HG02973 (cell line): ENCODE measurements around the gene VSIG10L2.

Experiments
- ATAC-seq: cut with Tn5 transposase; IDR thresholded peaks from one replicate; pipeline ENCODE4 v1.9.1; 2021; ENCODE audit warnings: moderate library complexity; ENCODE audit not compliant: unreplicated experiment

Gene VSIG10L2

GRCh38 chr11:125929445-125930075, 16.3 kb upstream of the VSIG10L2 start:
- ATAC-seq: no peak

GRCh38 chr11:125930076-125930450, 15.8 kb upstream of the VSIG10L2 start:
- no peak for ATAC-seq

DNA sequence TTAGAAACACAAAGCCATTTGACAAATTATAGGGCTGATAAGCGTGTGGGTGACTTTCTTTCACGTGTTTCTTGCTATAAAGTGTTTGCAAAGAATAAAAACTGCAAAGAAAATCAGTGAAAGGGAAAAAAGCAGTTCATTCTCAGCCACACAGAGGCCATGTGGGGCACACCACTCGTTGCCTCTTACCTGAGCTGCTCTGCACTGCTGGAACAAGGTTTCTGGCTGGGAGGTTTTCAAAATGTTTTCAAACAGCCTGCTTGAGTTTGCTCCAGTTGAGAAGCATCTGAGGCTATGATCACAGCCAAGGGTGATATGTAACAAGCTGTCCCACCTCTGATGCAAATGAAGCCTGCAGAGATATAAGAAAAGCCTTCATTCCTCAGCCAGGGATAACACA, 14.7 kb upstream of the VSIG10L2 start:
- ATAC-seq: no peak

GRCh38 chr11:125931668-125932067, 14.2 kb upstream of the VSIG10L2 start:
- ATAC-seq: no peak

- ATAC-seq: no peak
Observed at GRCh38 chr11:125932301-125932700, 13.5 kb upstream of the VSIG10L2 start.

DNA sequence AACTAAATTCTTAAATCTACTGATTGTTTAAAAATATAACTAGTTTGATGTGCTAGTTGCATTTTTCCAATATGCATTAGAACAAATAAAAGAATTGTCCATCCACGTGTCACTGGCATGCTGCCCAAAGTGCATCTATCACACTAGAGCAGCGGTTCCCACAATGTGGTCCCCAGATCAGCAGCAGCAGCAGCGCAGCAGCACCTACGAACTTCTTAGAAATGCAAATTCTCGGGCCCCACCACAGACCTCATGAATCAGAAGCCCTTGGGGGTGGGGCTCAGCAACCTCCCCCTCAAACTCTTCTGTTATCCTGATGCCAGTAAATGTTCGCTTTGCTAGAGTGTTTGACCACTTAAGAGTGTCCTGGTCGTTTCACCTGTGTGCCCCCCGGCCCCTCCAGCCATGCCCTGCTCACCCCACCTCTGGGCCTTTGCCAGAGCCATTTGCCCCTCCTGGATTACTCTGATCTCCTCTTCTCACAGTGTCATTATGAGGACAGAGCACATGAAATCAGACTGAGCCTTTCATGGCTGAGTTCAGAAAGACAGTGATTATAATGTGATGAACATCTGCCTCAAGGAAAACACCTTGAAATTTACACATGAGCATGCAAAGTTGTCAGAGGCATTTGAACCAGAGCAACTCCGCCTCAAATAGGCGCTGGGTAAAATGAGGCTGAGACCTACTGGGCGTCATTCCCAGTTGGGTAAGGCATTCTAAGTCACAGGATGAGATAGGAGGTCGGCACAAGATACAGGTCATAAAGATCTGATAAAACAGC, 12.6 kb upstream of the VSIG10L2 start:
- ATAC-seq: no peak

- no peak for ATAC-seq
Observed at GRCh38 chr11:125934473-125934872, 11.4 kb upstream of the VSIG10L2 start.

DNA sequence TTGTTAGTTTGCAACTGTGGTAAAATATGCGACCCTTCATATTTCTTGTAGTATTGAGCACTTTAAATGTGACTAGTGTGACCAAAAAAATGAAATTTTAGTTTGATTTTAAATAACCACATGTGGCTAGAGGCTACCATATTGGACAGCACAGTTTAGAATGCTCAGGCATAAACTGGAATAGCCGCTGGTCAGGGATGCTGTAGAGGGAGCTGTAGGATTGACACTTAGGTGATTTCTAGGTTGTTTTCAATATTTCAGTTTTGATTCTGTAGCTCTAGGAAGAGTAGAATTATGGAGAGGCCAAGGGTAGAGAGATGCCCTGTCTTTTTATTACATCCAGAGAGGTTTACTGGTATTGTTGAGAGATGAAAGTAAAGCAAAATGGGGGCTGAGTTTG, 10.8 kb upstream of the VSIG10L2 start:
- no peak for ATAC-seq

GRCh38 chr11:125935618-125936199, 10.1 kb upstream of the VSIG10L2 start:
- ATAC-seq: no peak

GRCh38 chr11:125938418-125938817, 7.4 kb upstream of the VSIG10L2 start:
- no peak for ATAC-seq

- no peak for ATAC-seq
Observed at GRCh38 chr11:125939081-125939521, 6.7 kb upstream of the VSIG10L2 start.

- no peak for ATAC-seq
Observed at GRCh38 chr11:125940145-125940544, 5.7 kb upstream of the VSIG10L2 start.

DNA sequence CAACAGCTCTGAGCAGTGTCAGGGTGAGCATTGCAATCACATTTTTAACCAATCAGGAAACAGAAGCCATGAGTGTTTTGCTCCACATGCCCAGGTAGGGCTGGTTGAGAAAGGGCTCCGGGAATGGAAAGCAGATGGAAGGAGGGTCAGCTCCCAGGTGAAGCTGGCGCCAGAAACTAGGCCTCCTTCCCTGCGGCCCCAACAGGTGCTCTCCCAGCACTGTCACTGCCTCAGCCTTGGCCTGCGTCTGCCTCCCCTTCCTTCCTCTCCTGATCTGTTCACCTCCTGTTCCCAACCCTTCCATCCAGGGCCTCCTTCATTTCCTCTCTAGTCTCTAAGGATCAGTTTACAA, 4.6 kb upstream of the VSIG10L2 start:
- no peak for ATAC-seq

DNA sequence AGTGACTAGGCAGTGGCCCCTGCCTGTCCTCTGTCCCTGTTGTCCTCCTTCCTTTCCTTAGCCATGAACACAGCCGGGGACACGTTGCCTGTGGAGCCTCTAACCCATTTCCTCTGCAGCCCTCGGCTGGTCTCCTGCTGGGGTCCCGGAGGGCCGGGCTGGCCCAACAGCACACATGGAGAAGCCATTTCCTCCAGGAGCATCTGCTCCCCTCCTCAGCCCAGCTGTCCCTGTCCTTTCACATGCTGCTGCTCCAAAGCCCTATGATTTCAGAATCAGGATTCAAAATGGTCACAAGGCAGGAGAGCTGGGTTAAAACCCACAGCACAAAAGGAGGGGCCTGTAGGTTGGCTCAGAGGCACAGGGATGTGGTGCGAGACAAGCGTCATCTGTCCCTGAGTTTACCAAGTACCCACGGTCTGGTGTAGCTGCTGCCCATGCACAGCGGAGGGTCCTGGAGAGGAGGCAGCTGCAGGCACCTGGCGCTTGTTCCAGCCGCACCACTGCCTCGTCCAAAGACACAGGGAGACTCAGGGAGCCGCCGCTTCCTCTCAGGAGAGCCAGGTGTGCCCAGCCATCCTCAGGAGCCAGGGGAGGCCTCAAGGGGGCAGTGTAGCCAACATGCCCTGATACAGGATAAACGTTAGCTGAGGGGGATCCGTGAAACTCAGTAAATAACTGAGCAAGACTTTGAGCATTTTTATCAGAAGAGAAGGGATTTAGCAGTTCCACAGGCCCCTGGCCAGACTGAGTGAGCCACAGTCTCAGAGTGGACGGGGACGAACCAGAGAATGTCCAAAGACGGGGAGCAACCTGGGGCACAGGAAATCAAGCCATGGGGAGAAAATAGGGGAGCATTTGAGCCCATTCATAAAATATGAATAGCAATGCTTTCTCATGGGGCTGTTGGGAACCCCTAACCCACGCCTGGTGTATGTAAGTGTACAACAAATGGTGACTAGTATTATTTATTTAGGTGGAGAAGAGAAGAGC, 3.9 kb upstream of the VSIG10L2 start:
- ATAC-seq: no peak

DNA sequence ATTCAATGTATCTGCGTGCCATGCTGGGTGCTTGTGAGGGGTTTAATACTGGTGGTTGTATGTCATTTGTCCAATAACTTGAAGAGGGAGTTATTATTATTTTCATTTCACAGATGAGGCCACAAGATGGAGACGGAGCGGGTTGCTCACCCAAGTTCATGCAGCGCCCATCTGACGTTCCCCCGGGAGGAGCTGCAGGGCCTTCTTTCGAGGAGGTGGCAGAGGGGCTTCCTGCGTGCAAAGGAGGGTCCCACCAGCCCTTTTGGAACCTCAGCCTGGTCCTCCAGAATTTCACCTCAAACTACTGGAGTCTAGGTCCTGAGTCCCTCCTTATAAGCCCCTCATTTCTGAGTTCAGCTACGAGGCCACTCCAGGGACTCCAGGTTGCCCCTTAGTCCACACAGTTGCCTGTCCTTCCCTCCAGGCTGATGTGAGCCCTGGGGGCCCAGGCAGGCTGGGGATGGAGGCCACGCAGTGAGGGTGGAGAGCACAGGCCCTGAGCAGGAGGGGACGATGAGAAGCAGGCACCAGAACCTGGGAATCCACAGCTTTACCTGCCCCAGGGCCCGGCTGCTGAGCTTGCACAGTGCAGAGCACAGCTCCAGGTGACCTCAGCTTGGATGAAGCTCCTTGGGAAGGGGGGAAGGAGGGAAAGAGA, 2.9 kb upstream of the VSIG10L2 start:
- no peak for ATAC-seq

DNA sequence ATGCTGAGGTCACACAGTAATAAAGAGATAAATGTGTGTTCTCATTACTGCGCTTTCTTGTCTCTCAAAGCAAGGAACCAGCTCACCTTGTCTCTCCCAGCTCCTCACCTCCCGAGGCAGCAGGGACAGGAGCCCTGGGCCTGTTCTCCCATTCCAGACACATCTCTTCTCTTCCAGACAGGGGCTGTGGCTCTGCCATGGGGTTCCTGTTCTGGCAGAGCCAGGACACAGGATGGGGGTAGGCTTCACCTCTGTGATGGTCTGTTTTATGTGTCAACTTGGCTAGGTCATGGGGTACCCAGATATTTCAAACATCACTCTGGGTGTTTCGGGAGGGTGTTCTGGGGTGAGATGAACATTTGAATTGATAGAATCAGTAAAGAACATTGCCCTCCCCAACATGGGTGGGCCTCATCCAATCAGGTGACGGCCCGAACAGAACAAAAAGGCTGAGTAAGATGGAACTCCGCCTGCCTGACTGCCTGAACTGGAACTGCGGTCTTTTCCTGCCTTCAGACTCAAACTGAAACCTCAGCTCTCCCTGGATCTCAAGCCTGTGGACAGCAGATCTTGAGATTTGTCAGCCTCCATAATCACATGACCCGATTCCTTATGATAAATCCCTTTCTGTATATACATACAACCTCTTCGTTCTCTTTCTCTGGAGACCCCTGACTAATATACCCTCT, 2.0 kb upstream of the VSIG10L2 start:
- no peak for ATAC-seq

- ATAC-seq: no peak
Observed at GRCh38 chr11:125944350-125945010, 1.4 kb upstream of the VSIG10L2 start.

DNA sequence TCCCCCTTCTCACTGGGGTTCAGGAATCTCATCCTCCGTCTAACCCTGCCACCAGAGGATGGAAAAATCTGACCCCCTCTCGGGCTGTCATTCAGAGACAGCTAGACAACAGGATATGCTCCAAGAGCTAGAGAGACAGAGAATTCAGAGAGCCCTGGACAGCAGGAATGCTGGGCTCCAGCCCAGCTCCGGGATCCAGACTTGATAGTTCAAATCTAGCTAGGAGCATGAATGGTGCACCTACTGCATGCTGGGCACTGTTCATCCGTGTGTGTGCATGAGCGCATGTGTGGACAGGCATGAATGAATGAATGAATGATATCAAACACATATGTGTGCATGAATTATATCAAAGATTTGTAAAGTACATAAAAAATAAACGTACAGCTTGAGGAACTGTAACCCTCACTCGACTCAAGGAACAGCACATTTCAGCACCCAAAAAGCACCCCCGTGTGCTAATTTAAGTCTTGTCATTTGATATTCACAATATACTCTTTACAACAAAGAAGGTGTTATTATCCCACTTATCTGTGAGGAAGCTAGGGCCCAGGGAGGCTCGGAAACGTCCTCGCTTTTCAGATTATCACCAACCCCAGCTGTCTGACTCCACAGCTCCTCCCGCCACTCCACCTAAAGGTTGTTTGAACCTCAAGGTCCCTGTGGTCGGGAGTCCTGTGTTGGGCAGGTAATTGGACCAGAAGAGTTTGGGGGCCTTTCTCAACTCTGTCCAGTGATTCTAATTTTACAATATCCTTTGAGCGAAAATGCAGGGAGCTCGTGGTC, 640 bp upstream of the VSIG10L2 start:
- ATAC-seq: no peak
